HG02884 (cell line): Measurements from ENCODE around the gene CFAP91.

Experiments used
- ATAC-seq: cut with Tn5 transposase; IDR thresholded peaks from one replicate; pipeline ENCODE4 v1.9.1; 2021; ENCODE audit warnings: mild to moderate bottlenecking, moderate library complexity; ENCODE audit not compliant: unreplicated experiment

Gene CFAP91

DNA sequence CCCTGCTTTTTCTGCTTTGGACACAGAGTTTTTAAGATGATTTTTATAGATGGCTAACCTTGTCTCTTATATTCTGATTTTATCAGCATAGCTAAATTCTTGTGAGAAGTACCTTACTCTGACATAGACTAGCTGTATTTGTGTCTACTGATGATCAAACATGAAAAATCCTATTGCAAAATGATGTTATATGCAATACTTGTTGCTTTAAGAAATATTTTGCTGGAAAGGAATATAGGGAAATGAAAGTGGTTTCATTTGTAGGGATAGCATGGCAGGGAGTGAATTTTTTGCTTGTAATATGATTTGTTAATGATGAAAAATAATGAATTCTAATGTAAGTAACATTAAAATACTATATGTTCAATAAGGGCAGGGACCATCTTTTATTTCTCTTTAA, 35.9 kb downstream of the CFAP91 start:
- no peak for ATAC-seq

DNA sequence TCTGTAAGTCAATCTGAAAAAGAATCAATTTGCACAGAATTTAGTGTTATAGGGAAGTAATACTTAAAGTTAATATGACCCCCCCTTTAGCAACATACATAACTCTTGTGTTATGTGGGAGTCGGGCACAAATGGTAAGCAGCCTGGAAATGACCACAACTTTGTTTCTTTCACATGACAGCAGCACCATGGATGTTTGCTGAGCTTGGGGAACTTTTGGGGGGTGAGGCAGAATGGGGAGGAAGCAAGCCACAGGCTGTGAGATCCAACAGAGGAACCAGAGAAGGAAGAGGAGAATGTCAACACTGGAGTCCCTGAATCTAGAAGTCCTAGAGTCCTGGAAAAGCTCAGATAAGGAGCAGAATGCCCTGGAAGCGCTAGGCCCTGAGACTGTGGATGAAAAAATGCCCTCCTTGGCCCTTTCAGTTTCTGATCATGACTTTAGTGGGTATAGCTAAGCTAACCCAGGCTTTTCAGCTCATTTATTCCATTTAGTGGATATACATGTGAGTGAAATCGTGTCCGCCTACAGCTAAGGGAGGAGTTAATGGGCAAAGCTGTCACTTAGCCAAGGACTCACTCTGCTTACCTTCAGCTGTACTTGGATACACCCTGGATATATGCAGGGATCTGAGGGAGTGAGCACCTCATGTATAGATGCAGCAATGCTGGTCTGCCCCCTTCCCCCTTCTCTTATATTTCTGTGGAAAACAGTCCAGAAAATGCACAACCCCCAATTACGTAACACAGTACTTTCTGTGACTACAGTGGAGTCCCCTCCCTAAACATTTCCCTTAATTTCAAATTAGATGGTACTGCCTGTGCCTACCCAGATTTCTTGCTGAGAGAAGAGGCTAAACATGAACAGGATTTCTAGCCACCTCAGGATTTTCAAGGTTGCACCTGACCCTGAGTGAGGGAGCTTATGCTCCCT, 39.1 kb downstream of the CFAP91 start:
- ATAC-seq: no peak

GRCh38 chr3:119743921-119744320, 41.1 kb downstream of the CFAP91 start:
- ATAC-seq: no peak

- no peak for ATAC-seq
Measured at GRCh38 chr3:119745942-119746341, 43.1 kb downstream of the CFAP91 start.

DNA sequence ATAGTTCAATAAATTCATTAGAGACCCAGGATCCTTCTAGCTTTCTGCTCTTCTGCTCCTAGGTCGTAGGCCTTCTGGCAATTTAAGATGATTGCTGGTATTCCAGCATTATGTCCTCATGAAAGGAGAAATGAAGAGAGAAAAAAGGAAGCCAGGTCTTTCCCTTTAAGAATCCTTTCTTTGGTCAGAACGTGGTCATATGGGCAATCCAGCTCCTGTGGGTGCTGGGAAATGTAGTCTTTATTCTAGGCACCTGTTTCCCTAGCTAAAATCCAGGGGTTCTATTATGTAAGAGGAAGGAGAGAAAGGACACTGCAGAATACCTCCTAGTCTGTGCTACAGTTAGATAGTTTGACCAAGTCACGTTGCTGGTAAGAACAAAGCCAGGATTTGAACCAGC, 43.6 kb downstream of the CFAP91 start:
- no peak for ATAC-seq

- ATAC-seq: no peak
Measured at GRCh38 chr3:119747357-119747756, 44.5 kb downstream of the CFAP91 start.

- no peak for ATAC-seq
Measured at GRCh38 chr3:119748991-119749390, 46.2 kb downstream of the CFAP91 start.

DNA sequence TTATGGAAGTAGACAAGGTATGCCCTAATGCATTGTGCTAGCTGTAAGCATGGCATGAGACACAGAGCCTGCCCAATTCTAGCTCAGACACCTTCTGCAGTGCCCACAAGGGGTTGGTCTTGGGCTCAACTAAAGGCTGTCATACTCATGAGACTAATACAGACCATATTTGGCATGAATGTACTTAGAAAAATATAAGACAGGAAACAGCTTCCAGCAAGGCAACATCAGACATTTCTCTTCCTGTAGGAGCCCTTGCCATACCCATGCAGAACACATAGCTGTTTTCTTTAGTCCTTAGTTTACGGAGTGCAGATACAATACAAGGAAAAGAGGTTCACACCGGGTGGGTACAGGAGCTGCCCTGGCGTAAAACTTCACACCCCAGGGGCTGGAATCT, 48.6 kb downstream of the CFAP91 start:
- ATAC-seq: no peak
